GM11168 (cell line): ENCODE measurements around the gene HDAC4.

ENCODE experiments used
- in situ Hi-C: fragments of 300-500 bp; cut with MboI; formaldehyde crosslinking; loops from one replicate; pipeline ENCODE4 v1.12.0; 2022; ENCODE audit warnings: low sequenced_read_pairs; ENCODE audit not compliant: unreplicated experiment

Gene HDAC4

GRCh38 chr2:239399433-239399920 lies 1.3 kb downstream of the HDAC4 start:
- in situ Hi-C loops = no loop called here

GRCh38 chr2:239398521-239398921 lies 2.3 kb downstream of the HDAC4 start:
- in situ Hi-C loops = no loop called here

GRCh38 chr2:239397931-239398471 lies 2.8 kb downstream of the HDAC4 start:
- in situ Hi-C loops = no loop called here

GRCh38 chr2:239396881-239397681 lies 3.7 kb downstream of the HDAC4 start:
- in situ Hi-C loops = no loop called here

GRCh38 chr2:239395524-239395923 lies 5.3 kb downstream of the HDAC4 start:
- in situ Hi-C loops = no loop called here

GRCh38 chr2:239394978-239395377 lies 5.8 kb downstream of the HDAC4 start:
- in situ Hi-C loops = no loop called here

GRCh38 chr2:239394346-239394945 lies 6.4 kb downstream of the HDAC4 start:
- in situ Hi-C loops = no loop called here

- in situ Hi-C loops = no loop called here
These were observed 6.9 kb downstream of the HDAC4 start for GRCh38 chr2:239393941-239394340.

GRCh38 chr2:239393388-239393940 lies 7.4 kb downstream of the HDAC4 start:
- in situ Hi-C loops = no loop called here

- in situ Hi-C loops = no loop called here
These were observed 8.0 kb downstream of the HDAC4 start for GRCh38 chr2:239392688-239393387.

- in situ Hi-C loops = no loop called here
These were observed 8.8 kb downstream of the HDAC4 start for GRCh38 chr2:239392072-239392357.

GRCh38 chr2:239391286-239392071 lies 9.3 kb downstream of the HDAC4 start:
- in situ Hi-C loops = no loop called here

- in situ Hi-C loops = no loop called here
These were observed 10.1 kb downstream of the HDAC4 start for GRCh38 chr2:239390546-239391285.

- in situ Hi-C loops = no loop called here
These were observed 11.1 kb downstream of the HDAC4 start for GRCh38 chr2:239389414-239390329.

GRCh38 chr2:239388236-239389151 lies 12.3 kb downstream of the HDAC4 start:
- in situ Hi-C loops = no loop called here

GRCh38 chr2:239387811-239388210 lies 13.0 kb downstream of the HDAC4 start:
- in situ Hi-C loops = no loop called here

- in situ Hi-C loops = no loop called here
These were observed 13.9 kb downstream of the HDAC4 start for GRCh38 chr2:239386872-239387445.
